ENCODE data around the gene COPS2.

The COPS2 gene

GRCh38 chr15:49152552-49153312 is 2.7 kb downstream of the COPS2 start:
- Mint-ChIP-seq H3K36me3 (ENCODE audit: insufficient read depth) (peaks cover 21% of the 10 kb centered on the region), H3K27me3 (no peaks in the 10 kb centered on the region), H3K4me1 (peaks cover 63% of the 10 kb centered on the region), H3K27ac (ENCODE audit: low read depth) (no peak overlapping the region), H3K4me3 (peak overlapping the region; percentile 33), H3K9me3 (no peaks in the 10 kb centered on the region)
- ATAC-seq (replicated peaks; ENCODE audit: extremely low read depth, poor library complexity, severe bottlenecking) = no peak
- no peak for DNase-seq (ENCODE audit: low spot score in 2 of 2)

GRCh38 chr15:49151831-49152230 is 3.6 kb downstream of the COPS2 start:
- Mint-ChIP-seq H3K27ac (ENCODE audit: low read depth) (no peak overlapping the region), H3K4me1 (peaks cover 57% of the 10 kb centered on the region), H3K9me3 (no peaks in the 10 kb centered on the region), H3K4me3 (no peak overlapping the region), H3K27me3 (no peaks in the 10 kb centered on the region), H3K36me3 (ENCODE audit: insufficient read depth) (peaks cover 21% of the 10 kb centered on the region)
- ATAC-seq (replicated peaks; ENCODE audit: extremely low read depth, poor library complexity, severe bottlenecking) (no peak), DNase-seq (ENCODE audit: low spot score in 2 of 2) (no peak)

GRCh38 chr15:49148727-49149126 is 6.7 kb downstream of the COPS2 start:
- Mint-ChIP-seq H3K36me3 (ENCODE audit: insufficient read depth) (peaks cover 18% of the 10 kb centered on the region), H3K9me3 (no peaks in the 10 kb centered on the region), H3K4me3 (no peak overlapping the region), H3K4me1 (peaks cover 41% of the 10 kb centered on the region), H3K27ac (ENCODE audit: low read depth) (no peak overlapping the region), H3K27me3 (no peaks in the 10 kb centered on the region)
- no peak for ATAC-seq (replicated peaks; ENCODE audit: extremely low read depth, poor library complexity, severe bottlenecking)
- no peak for DNase-seq (ENCODE audit: low spot score in 2 of 2)

GRCh38 chr15:49148298-49148697 is 7.1 kb downstream of the COPS2 start:
- H3K4me3 Mint-ChIP-seq = no peak overlapping the region
- no peaks in the 10 kb centered on the region for H3K27me3 Mint-ChIP-seq
- H3K9me3 Mint-ChIP-seq = no peaks in the 10 kb centered on the region
- ATAC-seq (replicated peaks; ENCODE audit: extremely low read depth, poor library complexity, severe bottlenecking) (no peak), DNase-seq (ENCODE audit: low spot score in 2 of 2) (no peak)
- peaks cover 23% of the 10 kb centered on the region for H3K36me3 Mint-ChIP-seq (ENCODE audit: insufficient read depth)
- no peak overlapping the region for H3K27ac Mint-ChIP-seq (ENCODE audit: low read depth)
- H3K4me1 Mint-ChIP-seq = peaks cover 39% of the 10 kb centered on the region

GRCh38 chr15:49145651-49146609 is 9.5 kb downstream of the COPS2 start:
- no peak overlapping the region for H3K27ac Mint-ChIP-seq (ENCODE audit: low read depth)
- DNase-seq (ENCODE audit: low spot score in 2 of 2) = no peak

GRCh38 chr15:49137861-49138260 is 17.5 kb downstream of the COPS2 start:
- H3K4me3 Mint-ChIP-seq = no peak overlapping the region
- no peaks in the 10 kb centered on the region for H3K9me3 Mint-ChIP-seq
- peaks cover 68% of the 10 kb centered on the region for H3K36me3 Mint-ChIP-seq (ENCODE audit: insufficient read depth)
- no peaks in the 10 kb centered on the region for H3K27me3 Mint-ChIP-seq
- ATAC-seq (replicated peaks; ENCODE audit: extremely low read depth, poor library complexity, severe bottlenecking) = no peak
- H3K27ac Mint-ChIP-seq (ENCODE audit: low read depth) = no peak overlapping the region
- no peak for DNase-seq (ENCODE audit: low spot score in 2 of 2)
- H3K4me1 Mint-ChIP-seq = peaks cover 20% of the 10 kb centered on the region

More at GRCh38 chr15:49145651-49146609, 9.5 kb downstream of the COPS2 start:
- Mint-ChIP-seq H3K4me1 (peaks cover 51% of the 10 kb centered on the region), H3K27me3 (no peaks in the 10 kb centered on the region), H3K36me3 (ENCODE audit: insufficient read depth) (peaks cover 42% of the 10 kb centered on the region), H3K4me3 (no peak overlapping the region), H3K9me3 (no peaks in the 10 kb centered on the region)
- ATAC-seq (replicated peaks; ENCODE audit: extremely low read depth, poor library complexity, severe bottlenecking) = no peak

- no peak overlapping the region for H3K27ac Mint-ChIP-seq (ENCODE audit: low read depth)
- no peaks in the 10 kb centered on the region for H3K27me3 Mint-ChIP-seq
- peaks cover 8% of the 10 kb centered on the region for H3K4me1 Mint-ChIP-seq
- no peaks in the 10 kb centered on the region for H3K9me3 Mint-ChIP-seq
- no peak for DNase-seq (ENCODE audit: low spot score in 2 of 2)
- no peak overlapping the region for H3K4me3 Mint-ChIP-seq
- ATAC-seq (replicated peaks; ENCODE audit: extremely low read depth, poor library complexity, severe bottlenecking) = no peak
- peaks cover 60% of the 10 kb centered on the region for H3K36me3 Mint-ChIP-seq (ENCODE audit: insufficient read depth)
Observed at GRCh38 chr15:49135911-49136310, 19.5 kb downstream of the COPS2 start.

GRCh38 chr15:49135342-49135857 is 20.0 kb downstream of the COPS2 start:
- Mint-ChIP-seq H3K27ac (ENCODE audit: low read depth) (no peak overlapping the region), H3K4me3 (no peak overlapping the region), H3K9me3 (no peaks in the 10 kb centered on the region), H3K36me3 (ENCODE audit: insufficient read depth) (peaks cover 56% of the 10 kb centered on the region), H3K4me1 (peaks cover 8% of the 10 kb centered on the region), H3K27me3 (no peaks in the 10 kb centered on the region)
- DNase-seq (ENCODE audit: low spot score in 2 of 2) = no peak
- ATAC-seq (replicated peaks; ENCODE audit: extremely low read depth, poor library complexity, severe bottlenecking) = no peak

- DNase-seq (ENCODE audit: low spot score in 2 of 2) (no peak), ATAC-seq (replicated peaks; ENCODE audit: extremely low read depth, poor library complexity, severe bottlenecking) (no peak)
- Mint-ChIP-seq H3K27ac (ENCODE audit: low read depth) (peak overlapping the region; percentile 7), H3K36me3 (ENCODE audit: insufficient read depth) (peaks cover 56% of the 10 kb centered on the region), H3K27me3 (no peaks in the 10 kb centered on the region), H3K4me3 (no peak overlapping the region), H3K9me3 (no peaks in the 10 kb centered on the region), H3K4me1 (peaks cover 8% of the 10 kb centered on the region)
Observed at GRCh38 chr15:49134683-49135341, 20.6 kb downstream of the COPS2 start.

- DNase-seq (ENCODE audit: low spot score in 2 of 2) (no peak), ATAC-seq (replicated peaks; ENCODE audit: extremely low read depth, poor library complexity, severe bottlenecking) (no peak)
- Mint-ChIP-seq H3K27ac (ENCODE audit: low read depth) (no peak overlapping the region), H3K36me3 (ENCODE audit: insufficient read depth) (peaks cover 57% of the 10 kb centered on the region), H3K27me3 (no peaks in the 10 kb centered on the region), H3K9me3 (no peaks in the 10 kb centered on the region), H3K4me3 (no peak overlapping the region), H3K4me1 (peaks cover 8% of the 10 kb centered on the region)
Observed at GRCh38 chr15:49131403-49131802, 24.0 kb downstream of the COPS2 start.

- no peak for ATAC-seq (replicated peaks; ENCODE audit: extremely low read depth, poor library complexity, severe bottlenecking)
- H3K27me3 Mint-ChIP-seq = no peaks in the 10 kb centered on the region
- H3K36me3 Mint-ChIP-seq (ENCODE audit: insufficient read depth) = peaks cover 26% of the 10 kb centered on the region
- H3K9me3 Mint-ChIP-seq = no peaks in the 10 kb centered on the region
- H3K4me1 Mint-ChIP-seq = no peaks in the 10 kb centered on the region
- H3K4me3 Mint-ChIP-seq = no peak overlapping the region
- H3K27ac Mint-ChIP-seq (ENCODE audit: low read depth) = no peak overlapping the region
- no peak for DNase-seq (ENCODE audit: low spot score in 2 of 2)
Observed at GRCh38 chr15:49124371-49124770, 31.0 kb downstream of the COPS2 start.

GRCh38 chr15:49122541-49123062 is 32.8 kb downstream of the COPS2 start:
- Mint-ChIP-seq H3K36me3 (ENCODE audit: insufficient read depth) (peaks cover 19% of the 10 kb centered on the region), H3K4me1 (no peaks in the 10 kb centered on the region), H3K9me3 (no peaks in the 10 kb centered on the region), H3K27ac (ENCODE audit: low read depth) (no peak overlapping the region), H3K27me3 (no peaks in the 10 kb centered on the region), H3K4me3 (no peak overlapping the region)
- ATAC-seq (replicated peaks; ENCODE audit: extremely low read depth, poor library complexity, severe bottlenecking) (no peak), DNase-seq (ENCODE audit: low spot score in 2 of 2) (no peak)

Measured in central memory CD8-positive, alpha-beta T cell (primary cell).